H9 (cell line): ENCODE measurements around the gene KCNJ12. TPM values are rescaled to one million over a fixed set of nuclear protein-coding genes. Genes with fewer than 3 reads are reported as not detected.

Experiments
- DNase-seq: peaks from one replicate; pipeline ENCODE4 v3.0.0-alpha.2; 2017
- H2AFZ ChIP-seq: one replicate; pipeline ENCODE4 v1.6.1; 2013; ENCODE audit warnings: mild to moderate bottlenecking, low read length, control low read depth, moderate library complexity
- H2AK5ac ChIP-seq: 2 replicates; pipeline ENCODE4 v1.6.1; 2013; ENCODE audit warnings: low read length, control low read depth, mixed read lengths; ENCODE audit not compliant: insufficient read length
- H2BK120ac ChIP-seq: one replicate; pipeline ENCODE4 v1.6.1; 2013; ENCODE audit warnings: low read depth, mild to moderate bottlenecking, low read length, control low read depth, inconsistent platforms; ENCODE audit not compliant: poor library complexity, severe bottlenecking
- H2BK12ac ChIP-seq: 2 replicates; pipeline ENCODE4 v1.6.1; 2013; ENCODE audit warnings: low read length, control low read depth, mixed read lengths, low read depth; ENCODE audit not compliant: insufficient read length
- H2BK15ac ChIP-seq: 2 replicates; pipeline ENCODE4 v1.6.1; 2013; ENCODE audit warnings: low read depth, low read length, control low read depth
- H2BK20ac ChIP-seq: one replicate; pipeline ENCODE4 v1.6.1; 2013; ENCODE audit warnings: low read depth, mild to moderate bottlenecking, low read length, control low read depth, inconsistent platforms; ENCODE audit not compliant: poor library complexity, severe bottlenecking
- H2BK5ac ChIP-seq: 2 replicates; pipeline ENCODE4 v1.6.1; 2013; ENCODE audit warnings: low read length, control low read depth, mixed read lengths; ENCODE audit not compliant: insufficient read length
- H3K14ac ChIP-seq: 2 replicates; pipeline ENCODE4 v1.6.1; 2013; ENCODE audit warnings: low read length, control low read depth; ENCODE audit not compliant: insufficient read depth
- H3K18ac ChIP-seq: 2 replicates; pipeline ENCODE4 v1.6.1; 2013; ENCODE audit warnings: low read depth, mild to moderate bottlenecking, mixed read lengths, low read length, control low read depth; ENCODE audit not compliant: insufficient read length
- H3K23ac ChIP-seq: 2 replicates; pipeline ENCODE4 v1.6.1; 2013; ENCODE audit warnings: low read length, control low read depth, mixed read lengths, low read depth; ENCODE audit not compliant: insufficient read length
- H3K23me2 ChIP-seq: 2 replicates; pipeline ENCODE4 v1.6.1; 2013; ENCODE audit warnings: low read depth, mild to moderate bottlenecking, mixed read lengths, low read length, control low read depth; ENCODE audit not compliant: insufficient read length, poor library complexity, severe bottlenecking
- H3K27ac ChIP-seq: 2 replicates; pipeline ENCODE4 v1.5.1; 2013; ENCODE audit warnings: low read length, control low read depth, mixed read lengths, low read depth; ENCODE audit not compliant: insufficient read length
- H3K27me3 ChIP-seq: 2 replicates; pipeline ENCODE4 v1.6.1; 2013; ENCODE audit warnings: low read length, control low read depth, inconsistent platforms; ENCODE audit not compliant: insufficient read depth
- H3K4ac ChIP-seq: 2 replicates; pipeline ENCODE4 v1.6.1; 2013; ENCODE audit warnings: low read depth, mild to moderate bottlenecking, control low read depth, inconsistent platforms, low read length, moderate library complexity
- H3K4me1 ChIP-seq: 2 replicates; pipeline ENCODE4 v1.6.1; 2013; ENCODE audit warnings: low read length, control low read depth, inconsistent platforms; ENCODE audit not compliant: insufficient read depth
- H3K4me2 ChIP-seq: 2 replicates; pipeline ENCODE4 v1.6.1; 2013; ENCODE audit warnings: low read length, control low read depth, mixed read lengths; ENCODE audit not compliant: insufficient read length, insufficient read depth
- H3K56ac ChIP-seq: 2 replicates; pipeline ENCODE4 v1.6.1; 2013; ENCODE audit warnings: low read depth, mild to moderate bottlenecking, mixed read lengths, low read length, control low read depth; ENCODE audit not compliant: insufficient read length
- H3K79me1 ChIP-seq: 2 replicates; pipeline ENCODE4 v1.6.1; 2013; ENCODE audit warnings: low read depth, mild to moderate bottlenecking, moderate library complexity, low read length, control low read depth, inconsistent platforms; ENCODE audit not compliant: insufficient read depth, poor library complexity, severe bottlenecking
- H3K79me2 ChIP-seq: 2 replicates; pipeline ENCODE4 v1.6.1; 2013; ENCODE audit warnings: low read length, control low read depth, inconsistent platforms; ENCODE audit not compliant: insufficient read depth
- H3K9ac ChIP-seq: 2 replicates; pipeline ENCODE4 v1.6.1; 2013; ENCODE audit warnings: low read length, control low read depth, mixed read lengths; ENCODE audit not compliant: insufficient read length; ENCODE audit errors: extremely low read depth
- H3K9me3 ChIP-seq: one replicate; pipeline ENCODE4 v1.6.1; 2013; ENCODE audit warnings: low read depth, low read length, inconsistent platforms; ENCODE audit not compliant: control insufficient read depth
- H3T11ph ChIP-seq: one replicate; pipeline ENCODE4 v1.6.1; 2013; ENCODE audit warnings: mild to moderate bottlenecking, low read length, control low read depth, inconsistent platforms
- H4K20me1 ChIP-seq: one replicate; pipeline ENCODE4 v1.6.1; 2013; ENCODE audit not compliant: control insufficient read depth, insufficient read length, insufficient read depth
- H4K5ac ChIP-seq: 2 replicates; pipeline ENCODE4 v1.6.1; 2013; ENCODE audit warnings: low read depth, mild to moderate bottlenecking, mixed read lengths, low read length, control low read depth; ENCODE audit not compliant: insufficient read length
- H4K8ac ChIP-seq: replicated peaks from 2 replicates; pipeline ENCODE4 v1.6.1; 2013; ENCODE audit warnings: low read length, control low read depth, mixed read lengths, low read depth; ENCODE audit not compliant: insufficient read length
- H4K91ac ChIP-seq: 2 replicates; pipeline ENCODE4 v1.6.1; 2013; ENCODE audit warnings: low read depth, mild to moderate bottlenecking, moderate library complexity, mixed read lengths, low read length, control low read depth; ENCODE audit not compliant: insufficient read length
- H3K27ac Mint-ChIP-seq, 3 experiments: 2 replicates in 2 of 3; 3 replicates in 1 of 3; pipeline ENCODE4 v1.8.0; 2020 to 2021; ENCODE audit warnings: mixed read lengths in 3 of 3, mild to moderate bottlenecking in 1 of 3, moderate library complexity in 1 of 3
- H3K27me3 Mint-ChIP-seq: 2 replicates; pipeline ENCODE4 v1.8.0; 2021; ENCODE audit warnings: low read depth, mild to moderate bottlenecking, moderate library complexity, mixed read lengths
- H3K36me3 Mint-ChIP-seq, 3 experiments: 2 replicates in 2 of 3; 3 replicates in 1 of 3; pipeline ENCODE4 v1.8.0; 2020 to 2021; ENCODE audit warnings: low read depth in 3 of 3, mixed read lengths in 3 of 3; ENCODE audit not compliant: insufficient read depth in 1 of 3
- H3K4me1 Mint-ChIP-seq, 2 experiments: 2 replicates each; pipeline ENCODE4 v1.8.0; 2020; ENCODE audit warnings: mixed read lengths in 2 of 2
- H3K4me3 Mint-ChIP-seq, 2 experiments: 2 replicates in 1 of 2; 3 replicates in 1 of 2; pipeline ENCODE4 v1.8.0; 2020 to 2021; ENCODE audit warnings: mild to moderate bottlenecking in 2 of 2, mixed read lengths in 2 of 2, moderate library complexity in 1 of 2
- H3K9me3 Mint-ChIP-seq, 2 experiments: 2 replicates in 1 of 2; 3 replicates in 1 of 2; pipeline ENCODE4 v1.8.0; 2020; ENCODE audit warnings: mild to moderate bottlenecking in 2 of 2, mixed read lengths in 2 of 2, moderate library complexity in 1 of 2
- CTCF ChIP-seq: fragments of 200-600 bp; sonication (generic); conservative IDR thresholded peaks from 3 replicates; pipeline ENCODE4 v1.8.0; 2021; ENCODE audit warnings: antibody characterized with exemption, mild to moderate bottlenecking
- WGBS: extraction: QIAGEN DNeasy Blood & Tissue Kit; methylation state at CpG from one replicate; pipeline ENCODE4 v1.1.7; 2013; ENCODE audit warnings: missing lambda C conversion rate, low lambda C conversion rate, mixed read lengths; ENCODE audit not compliant: insufficient read length; ENCODE audit errors: extremely low coverage; 5-methylcytosine and 5-hydroxymethylcytosine counted together
- total RNA-seq: library from RNA; stranded (reverse); gene quantifications from 2 replicates; pipeline ENCODE4 v1.2.1, GENCODE V29; 2021

Gene KCNJ12
- total RNA-seq, 1 experiment from 2014 or later: 0.39 TPM

- H2BK15ac ChIP-seq: no peak overlapping the region
- no peak overlapping the region for H3K4ac ChIP-seq
- H3K56ac ChIP-seq: no peak overlapping the region
- no peak overlapping the region for H2AFZ ChIP-seq
- WGBS: no CpG with 5 or more reads among the region's 11 CpGs
- H3K4me1 ChIP-seq: no peaks in the 10 kb centered on the region
- no peaks in the 10 kb centered on the region; the same call in 1 of the 2 replicates for H3K27me3 ChIP-seq
- no peak overlapping the region for H3K14ac ChIP-seq
- H3K9ac ChIP-seq: no peak overlapping the region
- no peaks in the 10 kb centered on the region for H3K9me3 ChIP-seq
- H3K23ac ChIP-seq: no peak overlapping the region
- H3K79me2 ChIP-seq: no peaks in the 10 kb centered on the region
- H2BK20ac ChIP-seq: no peak overlapping the region
- peaks cover 0 to 3% (median 0%) of the 10 kb centered on the region in 3 experiments; a peak in 2 of 7 replicates for H3K36me3 Mint-ChIP-seq
- peaks cover 15 to 16% of the 10 kb centered on the region in 2 experiments for H3K4me1 Mint-ChIP-seq
- no peak for TF ChIP-seq CTCF
- no peak overlapping the region for H4K8ac ChIP-seq
- no peaks in the 10 kb centered on the region for H4K20me1 ChIP-seq
- H4K91ac ChIP-seq: no peak overlapping the region
- no peak overlapping the region for H2AK5ac ChIP-seq
- peaks cover 64% of the 10 kb centered on the region for H3K27me3 Mint-ChIP-seq
- H3K27ac ChIP-seq: no peak overlapping the region
- H4K5ac ChIP-seq: no peak overlapping the region
- H2BK12ac ChIP-seq: no peak overlapping the region
- DNase-seq: no peak
- no peak overlapping the region for H2BK120ac ChIP-seq
- H3K23me2 ChIP-seq: peaks cover 10% of the 10 kb centered on the region
- H3T11ph ChIP-seq: no peak overlapping the region
- H3K18ac ChIP-seq: no peak overlapping the region
- peaks cover 10 to 14% of the 10 kb centered on the region in 2 experiments for H3K9me3 Mint-ChIP-seq
- no peak overlapping the region for H2BK5ac ChIP-seq
- no peak overlapping the region for H3K27ac Mint-ChIP-seq
- H3K4me2 ChIP-seq: no peak overlapping the region
- H3K4me3 Mint-ChIP-seq: no peak overlapping the region
- no peaks in the 10 kb centered on the region for H3K79me1 ChIP-seq
Observed at GRCh38 chr17:21466550-21466949, 90.4 kb downstream of the KCNJ12 start.
